ENCODE measurements around the gene MUTYH.

- TF ChIP-seq BRCA1 (IDR thresholded peaks at IDR 0.05; ENCODE audit: low read depth, low read length): no peak
- TF ChIP-seq SIN3A (conservative IDR thresholded peaks at IDR 0.05 in 1 of 2, IDR thresholded peaks at IDR 0.05 in 1 of 2; ENCODE audit: low read depth in 1 of 2, low read length in 2 of 2): no peak
- no peak for TF ChIP-seq USF2 (IDR thresholded peaks at IDR 0.05; ENCODE audit: low read length)
- TF ChIP-seq CHD1 (IDR thresholded peaks at IDR 0.05; ENCODE audit: low read depth, low read length): no peak
- no peak for TF ChIP-seq EP300 (IDR thresholded peaks at IDR 0.05; ENCODE audit: borderline replicate concordance in 1 of 2, low read depth in 2 of 2, low read length in 2 of 2)
- TF ChIP-seq CTCF (IDR thresholded peaks at IDR 0.05; ENCODE audit: control extremely low read depth in 1 of 3, insufficient read depth in 1 of 3, low read depth in 1 of 3, low read length in 3 of 3): no peak
- TF ChIP-seq TAF1 (IDR thresholded peaks at IDR 0.05; ENCODE audit: low read depth, low read length): no peak
- TF ChIP-seq SP1 (IDR thresholded peaks at IDR 0.05; ENCODE audit: low read depth, low read length): no peak
- TF ChIP-seq CEBPB (IDR thresholded peaks at IDR 0.05; ENCODE audit: low read depth, low read length): no peak
- no peak for TF ChIP-seq ZNF274 (IDR thresholded peaks at IDR 0.05; ENCODE audit: borderline replicate concordance, extremely low read depth, low read length)
- peak in 1 of 2 experiments; percentile 48; a peak in 1 of 3 replicates for TF ChIP-seq POLR2A (IDR thresholded peaks at IDR 0.05; ENCODE audit: control extremely low read depth in 1 of 2, low read depth in 2 of 2, low read length in 2 of 2)
- no peak for TF ChIP-seq TCF12 (IDR thresholded peaks at IDR 0.05; ENCODE audit: low read depth, low read length)
- TF ChIP-seq, protein P1, sequence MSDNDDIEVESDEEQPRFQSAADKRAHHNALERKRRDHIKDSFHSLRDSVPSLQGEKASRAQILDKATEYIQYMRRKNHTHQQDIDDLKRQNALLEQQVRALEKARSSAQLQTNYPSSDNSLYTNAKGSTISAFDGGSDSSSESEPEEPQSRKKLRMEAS (IDR thresholded peaks at IDR 0.05): no peak
- TF ChIP-seq SUZ12 (IDR thresholded peaks at IDR 0.05; ENCODE audit: low read length): no peak
These were observed 4.8 kb upstream of the MUTYH start for GRCh38 chr1:45345014-45345413.
